Right lung (tissue), 10 donors: ENCODE measurements around the gene PML. TPM values are rescaled to one million over a fixed set of nuclear protein-coding genes. Genes with fewer than 3 reads are reported as not detected.
A peak's percentile ranks its signal among the peaks of the same experiment; 100 is the strongest.

Source experiments
- DNase-seq, 2 donors: peaks; one replicate each; pipeline ENCODE4 v3.0.0-alpha.2; 2013
- long read RNA-seq, 8 donors: transcript quantifications; one replicate each; lab custom pipeline, GENCODE V29; 2026
- polyA plus RNA-seq, 5 donors: library from polyadenylated mRNA; unstranded; fragments of 120-200 nt; gene quantifications; one replicate each; pipeline versions ENCODE4 v1.2.1 to v1.2.3, GENCODE V29; 2013; ENCODE audit warnings: inconsistent platforms in 1 of 5, low replicate concordance in 1 of 5; ENCODE audit not compliant: insufficient read length in 5 of 5, insufficient read depth in 1 of 5

The PML gene
- polyA plus RNA-seq: 10 to 100 TPM; 30.7 to 54.1 (median 43.0) TPM
- long read RNA-seq, donor 1, full-length matches to known transcripts: 11 of 19 reads
- long read RNA-seq, donor 1, partial matches to known transcripts: 8 of 19 reads
- long read RNA-seq, donor 1, other reads (novel, unspliced or antisense): 0 of 19 reads
- long read RNA-seq, donor 2, full-length matches to known transcripts: 7 of 7 reads
- long read RNA-seq, donor 2, partial matches to known transcripts: 0 of 7 reads
- long read RNA-seq, donor 2, other reads (novel, unspliced or antisense): 0 of 7 reads
- long read RNA-seq, donor 3, partial matches to known transcripts: 0 of 1 reads
- long read RNA-seq, donor 3, other reads (novel, unspliced or antisense): 0 of 1 reads
- long read RNA-seq, donor 4, full-length matches to known transcripts: 6 of 16 reads
- long read RNA-seq, donor 4, partial matches to known transcripts: 10 of 16 reads
- long read RNA-seq, donor 4, other reads (novel, unspliced or antisense): 0 of 16 reads
- long read RNA-seq, donor 5, full-length matches to known transcripts: 9 of 15 reads
- long read RNA-seq, donor 5, partial matches to known transcripts: 6 of 15 reads
- long read RNA-seq, donor 5, other reads (novel, unspliced or antisense): 0 of 15 reads
- long read RNA-seq, donor 6, full-length matches to known transcripts: 13 of 13 reads
- long read RNA-seq, donor 6, partial matches to known transcripts: 0 of 13 reads
- long read RNA-seq, donor 6, other reads (novel, unspliced or antisense): 0 of 13 reads
- long read RNA-seq, donor 7, full-length matches to known transcripts: 4 of 4 reads
- long read RNA-seq, donor 7, partial matches to known transcripts: 0 of 4 reads
- long read RNA-seq, donor 7, other reads (novel, unspliced or antisense): 0 of 4 reads
- long read RNA-seq, donor 8, partial matches to known transcripts: 0 of 3 reads
- long read RNA-seq, donor 8, other reads (novel, unspliced or antisense): 0 of 3 reads

GRCh38 chr15:73994413-73994883 lies at the start of gene PML:
Gene PML, plus strand, starts transcription at chr15:73994716. Its CDS starts 97 bp downstream, at chr15:73994813.
- peak; percentile 90 to 92 for DNase-seq

- no peak for DNase-seq
These were observed 49.4 kb upstream of the PML start for GRCh38 chr15:73945130-73945508.

DNA sequence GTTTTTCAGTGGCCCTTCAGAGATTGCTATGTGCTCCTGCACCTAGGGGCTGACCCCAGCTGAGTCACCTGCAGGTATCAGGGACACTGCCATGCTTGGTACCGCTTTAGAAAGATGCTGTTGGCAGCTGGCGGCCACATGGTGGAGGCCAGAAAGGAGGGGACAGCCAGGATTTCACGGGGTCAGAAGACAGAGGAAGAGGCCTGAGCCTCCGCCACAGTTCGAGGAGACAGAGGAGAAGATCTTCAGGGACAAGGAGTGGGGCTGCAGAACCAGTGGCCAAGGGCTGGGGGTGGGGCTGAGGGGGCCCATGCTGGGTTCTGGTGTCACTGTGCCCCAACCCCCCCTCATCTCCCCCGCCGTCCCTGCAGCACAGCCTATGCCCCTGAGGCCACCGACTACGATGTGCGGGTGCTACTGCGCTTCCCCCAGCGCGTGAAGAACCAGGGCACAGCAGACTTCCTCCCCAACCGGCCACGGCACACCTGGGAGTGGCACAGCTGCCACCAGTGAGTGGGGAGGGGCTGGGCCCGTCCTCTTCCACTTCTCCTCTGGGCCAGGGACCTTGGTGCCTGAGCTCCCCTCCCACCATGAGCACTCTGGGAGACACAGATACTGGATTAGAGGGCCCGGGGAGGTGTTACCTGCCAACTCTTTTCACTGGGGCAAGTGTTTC lies 48.3 kb upstream of the PML start:
- no peak for DNase-seq

DNA sequence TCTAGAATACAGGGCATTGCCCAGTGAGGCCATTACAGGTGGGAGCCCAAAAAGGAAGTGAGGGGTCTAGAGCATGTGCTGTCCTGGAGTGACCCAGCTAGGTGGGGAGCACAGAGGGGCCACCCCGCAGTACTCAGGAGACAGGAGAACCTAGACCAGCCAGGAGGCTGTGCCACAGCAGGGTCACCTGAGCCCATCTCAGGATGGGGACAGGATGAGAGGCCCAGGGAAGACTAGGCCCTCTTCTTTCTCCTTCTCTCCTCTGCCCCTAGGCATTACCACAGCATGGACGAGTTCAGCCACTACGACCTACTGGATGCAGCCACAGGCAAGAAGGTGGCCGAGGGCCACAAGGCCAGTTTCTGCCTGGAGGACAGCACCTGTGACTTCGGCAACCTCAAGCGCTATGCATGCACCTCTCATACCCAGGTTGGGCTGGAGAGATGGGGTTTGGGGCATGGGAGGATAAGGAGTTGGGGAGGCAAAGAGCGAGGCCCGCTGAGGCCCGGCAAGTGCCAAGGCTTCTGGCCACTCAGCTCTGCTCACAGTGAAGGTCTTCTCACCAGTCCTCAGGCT lies 47.6 kb upstream of the PML start:
- DNase-seq: no peak

DNA sequence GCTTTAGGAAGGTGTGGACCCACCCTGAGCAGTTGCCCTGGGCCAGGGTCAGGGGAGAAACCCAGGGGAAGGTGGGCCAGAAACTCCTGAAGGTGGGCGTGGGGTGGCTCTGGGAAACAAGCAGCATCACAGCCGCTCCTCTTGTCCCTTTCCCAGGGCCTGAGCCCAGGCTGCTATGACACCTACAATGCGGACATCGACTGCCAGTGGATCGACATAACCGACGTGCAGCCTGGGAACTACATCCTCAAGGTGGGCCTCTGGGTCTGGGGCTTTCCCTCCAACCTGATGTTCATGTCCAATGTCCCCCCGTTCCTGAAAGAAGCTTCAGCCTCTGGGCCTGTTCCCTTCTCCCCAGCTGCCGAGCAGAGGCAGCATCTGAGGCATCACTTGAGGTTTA lies 46.9 kb upstream of the PML start:
- DNase-seq: no peak

DNA sequence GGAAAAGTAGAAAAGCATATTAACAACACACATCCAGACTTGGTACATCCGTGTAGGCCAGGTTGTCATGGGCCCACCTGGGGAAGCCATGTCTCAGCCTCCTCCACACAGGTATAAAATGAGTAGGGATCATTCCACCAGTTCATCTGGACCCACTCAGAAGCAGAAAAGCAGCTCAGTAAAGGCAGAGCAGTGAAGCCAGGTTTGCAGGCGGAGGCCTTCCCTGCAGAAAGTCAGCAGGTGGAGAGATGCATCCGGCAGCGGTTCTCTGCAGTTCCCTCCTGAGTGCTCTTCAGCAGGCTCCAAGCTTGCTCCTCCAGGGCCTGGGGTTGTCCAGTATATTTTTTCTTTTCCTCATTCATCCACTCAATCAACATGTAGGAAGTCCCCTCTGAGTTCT lies 46.1 kb upstream of the PML start:
- no peak for DNase-seq

DNA sequence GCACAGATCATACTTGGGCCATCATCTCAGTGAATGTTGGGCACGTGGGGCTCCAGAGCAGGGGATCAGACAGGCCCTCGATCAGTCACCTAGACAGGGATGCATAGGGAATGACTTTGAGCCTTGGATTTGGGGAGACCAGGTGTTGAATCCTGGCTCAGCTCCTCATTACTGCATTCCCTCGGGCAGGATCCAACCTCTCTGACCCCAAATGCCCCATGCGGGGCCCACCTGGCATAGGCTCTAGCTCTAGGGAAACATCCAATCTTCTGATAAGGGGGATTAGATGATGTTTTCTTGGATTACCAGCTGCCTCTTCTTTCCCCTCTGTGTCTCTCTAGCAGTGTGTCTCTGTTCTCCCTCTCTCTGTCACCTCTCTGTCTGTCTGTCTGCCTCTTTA lies 45.5 kb upstream of the PML start:
- no peak for DNase-seq

DNA sequence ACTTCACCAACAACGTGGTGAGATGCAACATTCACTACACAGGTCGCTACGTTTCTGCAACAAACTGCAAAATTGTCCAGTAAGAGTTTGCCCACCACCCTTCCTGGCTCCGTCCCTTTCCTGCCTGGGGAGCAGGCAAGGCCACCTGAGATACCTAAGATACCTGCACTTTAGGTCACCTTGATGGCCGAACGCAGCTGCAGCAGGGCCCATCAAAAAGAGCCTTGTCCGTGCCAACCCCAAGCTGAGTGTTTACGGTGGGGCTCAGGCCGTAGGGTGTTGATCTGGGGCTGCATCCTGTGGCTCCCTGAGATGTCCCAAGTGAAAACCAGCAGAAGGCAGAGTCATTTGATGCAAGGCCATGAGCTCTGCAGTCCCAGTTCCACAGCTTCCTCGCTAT lies 45.0 kb upstream of the PML start:
- DNase-seq: no peak

DNA sequence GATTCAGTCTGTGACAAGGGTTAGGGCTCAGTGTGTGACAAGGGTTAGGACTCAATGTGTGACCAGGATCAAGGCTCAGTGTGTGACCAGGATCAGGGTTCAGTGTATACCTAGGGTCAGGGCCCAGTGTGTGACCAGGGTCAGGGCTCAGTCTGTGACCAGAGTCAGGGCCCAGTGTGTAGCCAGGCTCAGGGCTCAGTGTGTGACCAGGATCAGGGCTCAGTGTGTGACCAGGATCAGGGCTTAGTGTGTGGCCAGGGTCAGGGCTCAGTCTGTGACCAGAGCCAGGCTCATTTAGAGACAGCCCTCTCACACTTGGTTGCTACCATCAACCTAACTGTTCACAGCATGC lies 44.1 kb upstream of the PML start:
- DNase-seq: no peak

GRCh38 chr15:73950831-73951561 lies 43.5 kb upstream of the PML start:
- DNase-seq: peak; percentile 93 to 94

DNA sequence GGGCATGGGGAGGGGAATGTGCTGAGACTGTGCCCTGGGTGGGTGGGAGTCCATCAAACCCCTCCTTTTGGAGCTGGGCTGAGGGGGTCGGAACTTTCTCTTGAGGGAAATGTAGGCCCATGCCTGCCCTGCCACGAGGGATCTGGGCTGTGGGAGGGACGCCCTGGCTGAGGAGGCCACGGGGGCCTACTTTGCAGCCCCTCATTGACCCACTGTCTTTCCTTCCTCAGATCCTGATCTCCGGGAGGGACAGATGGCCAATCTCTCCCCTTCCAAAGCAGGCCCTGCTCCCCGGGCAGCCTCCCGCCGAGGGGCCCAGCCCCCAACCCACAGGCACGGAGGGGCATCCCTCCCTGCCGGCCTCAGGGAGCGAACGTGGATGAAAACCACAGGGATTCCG lies 42.9 kb upstream of the PML start:
- no peak for DNase-seq

DNA sequence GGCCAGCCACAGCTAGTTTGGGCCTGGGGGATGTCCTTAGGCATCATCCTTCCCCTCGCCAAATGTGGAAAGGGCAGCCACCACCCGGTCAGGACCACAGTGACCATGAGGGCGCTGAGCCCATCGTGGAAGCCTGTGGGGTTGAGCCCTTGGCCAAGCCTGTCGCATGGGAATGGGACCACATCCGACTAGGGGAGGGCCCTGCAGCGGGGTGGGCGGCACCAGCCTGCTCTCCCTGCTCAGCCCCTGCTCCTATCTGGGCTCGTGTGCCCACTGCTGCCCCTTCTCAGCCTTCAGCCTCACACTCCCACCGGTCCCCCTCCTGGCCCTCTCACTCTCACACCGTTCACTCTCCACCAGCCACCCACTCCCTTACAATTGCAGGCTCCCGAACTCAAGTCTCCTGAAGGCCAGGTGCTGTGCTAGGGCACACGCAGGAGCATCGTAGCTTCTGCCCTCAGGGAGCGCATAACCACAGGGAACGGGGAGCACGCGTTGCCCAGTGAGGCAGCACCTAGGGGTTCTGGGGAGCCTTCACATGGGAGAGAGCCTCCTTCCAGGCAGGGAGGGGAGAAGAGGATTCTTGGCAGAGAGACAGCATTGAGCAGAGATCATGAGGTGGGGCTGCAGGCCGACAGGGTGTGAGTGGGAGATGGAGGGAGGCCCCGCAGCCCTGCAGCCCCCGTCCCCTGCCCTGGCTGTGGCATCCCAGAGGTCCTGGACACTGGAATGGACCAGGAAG lies 42.2 kb upstream of the PML start:
- no peak for DNase-seq

DNA sequence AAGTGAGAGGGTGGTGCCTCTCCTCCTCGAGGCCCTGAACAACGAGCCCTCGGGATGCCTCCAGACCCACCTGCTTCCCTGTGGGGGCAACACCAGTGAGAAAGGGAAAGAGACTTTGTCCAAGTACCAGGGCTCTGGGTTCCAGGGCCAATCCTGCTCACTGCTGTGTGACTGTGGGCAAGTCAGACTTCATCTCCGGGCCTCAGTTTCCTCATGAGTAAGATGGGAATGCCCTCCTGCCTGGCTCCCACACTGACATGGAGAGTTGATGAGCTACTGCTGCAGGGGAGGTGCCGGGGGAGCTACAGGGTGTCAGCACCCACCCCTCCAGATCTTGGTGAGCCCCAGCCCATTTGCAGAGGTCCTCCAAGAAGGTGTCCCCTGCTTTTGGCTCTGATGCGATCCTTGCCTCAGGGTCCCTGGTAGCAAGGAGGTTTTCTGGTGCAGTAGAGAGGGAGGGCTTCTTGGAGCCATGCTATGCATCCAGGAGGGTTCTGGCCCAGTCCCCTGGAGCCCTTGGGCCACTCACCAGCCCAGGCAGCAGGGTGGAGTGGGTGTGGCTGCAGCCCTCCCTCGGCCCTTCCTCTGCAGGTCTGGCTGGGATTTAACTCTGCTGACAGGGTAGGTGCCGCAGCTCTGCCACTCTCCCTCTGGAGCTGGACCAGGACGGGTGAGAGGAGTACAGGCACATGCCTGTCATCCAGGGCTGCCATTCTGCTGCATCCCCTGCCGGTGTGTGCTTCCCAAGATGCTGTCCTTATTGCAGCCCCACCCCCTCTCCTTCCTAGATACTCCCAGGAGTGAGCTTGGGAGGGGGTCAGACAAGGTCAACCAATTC lies 41.4 kb upstream of the PML start:
- no peak for DNase-seq

DNA sequence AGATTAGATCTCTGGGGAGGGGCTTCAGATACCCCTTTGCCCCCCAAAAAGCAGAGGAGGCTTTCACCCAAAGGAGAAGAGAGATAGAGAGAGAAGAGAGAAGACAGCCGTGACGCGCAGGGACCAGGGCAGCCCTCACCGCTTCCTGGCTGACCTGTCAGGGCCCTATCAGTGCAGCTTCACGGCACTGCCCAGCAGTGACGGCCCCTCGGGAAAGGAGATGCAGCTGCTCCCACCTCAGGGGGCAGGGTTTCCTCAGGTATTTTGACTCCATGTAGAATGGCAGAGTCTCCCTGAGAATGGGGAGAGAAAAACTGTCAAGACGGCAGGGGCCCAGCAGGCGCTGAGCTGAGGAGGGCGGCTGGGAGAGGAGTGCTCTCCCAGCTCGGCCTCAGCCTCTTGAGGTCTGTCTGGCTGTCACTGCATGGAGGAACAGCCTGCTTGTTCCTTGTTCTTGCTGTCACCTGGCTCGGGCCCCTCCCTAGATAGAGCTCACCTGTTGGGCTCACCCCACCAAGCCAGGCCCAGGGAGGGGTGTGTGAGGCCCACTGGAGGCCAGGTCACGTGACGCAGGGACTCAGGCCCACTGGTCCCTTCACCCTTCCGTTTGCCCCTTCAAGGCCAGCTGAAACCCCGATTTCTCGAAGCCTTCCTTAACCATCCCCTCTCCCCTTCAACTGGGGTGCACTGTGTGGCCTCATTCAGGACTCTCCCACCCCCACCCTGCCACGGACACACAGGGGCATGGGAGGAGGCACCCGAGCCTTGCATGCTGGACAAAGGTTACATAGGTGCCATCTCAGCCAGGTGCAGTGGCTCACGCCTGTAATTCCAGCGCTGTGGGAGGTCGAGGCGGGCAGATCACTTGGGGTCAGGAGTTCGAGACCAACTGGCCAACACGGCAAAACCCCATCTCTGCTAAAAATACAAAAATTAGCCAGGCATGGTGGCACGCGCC lies 40.0 kb upstream of the PML start:
- no peak for DNase-seq

GRCh38 chr15:73955326-73955725 lies 39.2 kb upstream of the PML start:
- DNase-seq: no peak

DNA sequence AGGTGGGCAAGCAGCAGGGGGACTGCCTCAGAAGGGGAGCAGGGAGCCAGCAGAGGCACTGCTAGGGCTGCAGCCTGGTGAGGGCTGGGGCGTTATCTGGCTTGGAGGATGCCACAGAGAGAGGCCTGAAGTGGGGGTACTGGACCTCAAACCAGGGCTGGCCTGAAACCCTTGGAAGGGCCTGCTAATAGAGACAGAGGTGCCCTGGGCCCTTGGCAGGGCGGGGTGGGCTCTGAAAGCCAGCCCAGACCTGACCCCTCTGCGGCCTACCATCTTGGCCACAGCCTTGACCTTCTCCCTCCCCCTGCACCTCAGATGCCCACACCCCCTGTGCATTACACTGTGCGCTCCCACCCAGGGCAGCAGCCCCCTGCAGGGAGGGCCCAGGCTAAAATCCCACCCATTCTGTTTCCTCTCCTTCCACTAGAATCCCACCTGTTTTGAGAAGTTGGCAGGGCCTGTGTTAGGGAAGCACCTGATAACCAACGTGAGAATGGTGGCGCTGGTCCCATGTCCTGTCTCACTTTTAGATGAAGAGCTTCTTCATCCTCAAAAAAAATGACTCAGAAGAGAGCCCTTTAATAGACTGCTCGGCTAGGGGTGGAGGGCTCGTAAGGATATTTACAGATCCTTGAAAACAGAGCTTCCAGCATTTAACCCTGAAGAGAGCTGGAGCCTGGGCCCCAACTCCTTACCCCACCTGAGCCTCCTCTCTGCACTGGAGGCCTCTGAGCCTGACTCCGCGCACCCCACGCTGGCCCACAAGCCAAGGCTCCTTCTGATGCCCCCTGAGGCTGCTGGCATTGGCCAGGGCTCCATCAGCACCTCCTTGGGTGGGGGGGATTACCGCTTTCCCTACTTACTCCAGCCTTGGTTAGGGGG lies 38.4 kb upstream of the PML start:
- DNase-seq: no peak

DNA sequence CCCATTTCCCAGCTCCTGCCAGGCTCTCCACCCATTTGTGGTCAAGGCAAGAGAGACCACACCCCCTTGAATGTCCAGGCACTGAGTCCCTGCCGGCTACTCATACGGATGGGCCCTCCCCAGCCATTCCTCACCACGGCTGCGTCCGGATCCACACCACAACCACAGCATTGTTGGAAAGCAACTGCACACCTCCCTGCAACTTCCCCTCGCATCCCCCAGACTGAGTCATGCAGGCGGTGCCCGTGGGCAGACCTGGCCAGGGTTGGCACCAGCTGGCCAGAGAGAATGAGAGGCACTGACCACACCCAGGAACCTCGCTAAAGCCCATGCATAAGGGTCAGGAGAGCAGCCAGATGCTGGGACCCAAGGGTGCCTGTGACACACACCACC lies 37.8 kb upstream of the PML start:
- DNase-seq: no peak
